ENCODE results near the gene INTS7. TPM values are rescaled to one million over a fixed set of nuclear protein-coding genes. Genes with fewer than 3 reads are reported as not detected.

INTS7 gene
- total and polyA plus RNA-seq, 9 of the 15 experiments (the other 6 are each of a cell fraction or from before 2014, with no cell fraction given): 27.3 to 68.4 (median 40.4) TPM

DNA sequence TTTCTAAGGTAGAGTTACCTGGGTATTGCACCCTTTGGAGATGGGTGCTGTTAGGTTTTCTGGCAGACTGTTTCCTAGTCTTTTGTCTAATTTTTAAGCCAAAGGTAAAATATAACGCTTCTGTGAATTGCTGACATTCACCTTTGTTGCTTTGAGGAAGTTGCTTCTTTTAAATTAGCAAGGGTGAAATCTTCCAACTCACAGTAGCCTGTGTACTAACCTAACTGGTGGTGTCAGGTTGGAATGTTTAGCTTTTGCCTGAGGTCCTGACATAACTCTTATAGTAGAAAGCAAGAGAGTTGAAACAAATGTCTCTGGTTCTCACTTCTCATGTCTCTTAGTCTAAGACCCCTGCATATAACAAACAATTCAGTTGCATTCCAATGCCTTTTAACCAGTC, 143.6 kb downstream of the INTS7 start (continued):
- TF ChIP-seq EWSR1 (IDR thresholded peaks at IDR 0.05; ENCODE audit: borderline replicate concordance, low read depth, partially characterized antibody): no peak
- no peak for TF ChIP-seq NBN (IDR thresholded peaks at IDR 0.05; ENCODE audit: low read depth)

Small RNA genes lying within 50 kb of the gene (microRNA-seq; reads per million reads assigned to microRNA genes)
- gene MIR3122 (ENCODE audit: borderline microRNAs expressed): not detected

Small RNA genes lying within 50 kb of the gene (small RNA-seq; reads per million reads assigned to genes)
- gene MIR3122: not detected
- not detected for gene RF00568

Other genes starting within 250 kb of the INTS7 start
- 16.8 and 31.1 TPM in 2 replicates for gene LPGAT1, start 204.8 kb downstream of the INTS7 start, total RNA-seq (2014; rRNA removed)
- 25.7 and 29.2 TPM in 2 replicates for gene LPGAT1, start 204.8 kb downstream of the INTS7 start, total RNA-seq (2014; rRNA removed; fragmentation: Illumina TruSeq; extraction: Trizol)
- 16.2 and 17.5 TPM in 2 replicates for gene LPGAT1, start 204.8 kb downstream of the INTS7 start, total RNA-seq (2015; rRNA removed; fragmentation: Illumina TruSeq; extraction: Trizol)
- gene LPGAT1, start 204.8 kb downstream of the INTS7 start, total RNA-seq (2021): 30.5 and 31.4 TPM in 2 replicates
- 10.8 and 13.0 TPM in 2 replicates for gene LPGAT1, start 204.8 kb downstream of the INTS7 start, polyA plus RNA-seq (2011; rRNA removed)
- 12.8 and 13.9 TPM in 2 replicates for gene LPGAT1, start 204.8 kb downstream of the INTS7 start, polyA plus RNA-seq (2014; fragmentation: Illumina TruSeq; extraction: Trizol)
- gene LPGAT1, start 204.8 kb downstream of the INTS7 start, polyA plus RNA-seq (2014; fragmentation: Nextera tagmentation; extraction: Ambion mirVana): 1 to 10 TPM; 5.7 to 6.7 TPM
- gene LPGAT1, start 204.8 kb downstream of the INTS7 start, polyA plus RNA-seq (2014; rRNA removed): 10.3 and 16.3 TPM in 2 replicates
- 49.1 and 57.4 TPM in 2 replicates for gene DTL, start 191 bp upstream of the INTS7 start, total RNA-seq (2014; rRNA removed)
- 63.2 and 71.8 TPM in 2 replicates for gene DTL, start 191 bp upstream of the INTS7 start, total RNA-seq (2014; rRNA removed; fragmentation: Illumina TruSeq; extraction: Trizol)
- gene DTL, start 191 bp upstream of the INTS7 start, total RNA-seq (2015; rRNA removed; fragmentation: Illumina TruSeq; extraction: Trizol): 49.2 and 57.7 TPM in 2 replicates
- gene DTL, start 191 bp upstream of the INTS7 start, total RNA-seq (2021): 64.3 and 74.4 TPM in 2 replicates
- 66.2 and 86.2 TPM in 2 replicates for gene DTL, start 191 bp upstream of the INTS7 start, polyA plus RNA-seq (2011; rRNA removed)
- gene DTL, start 191 bp upstream of the INTS7 start, polyA plus RNA-seq (2014; fragmentation: Illumina TruSeq; extraction: Trizol): 70.5 and 81.0 TPM in 2 replicates
- gene DTL, start 191 bp upstream of the INTS7 start, polyA plus RNA-seq (2014; fragmentation: Nextera tagmentation; extraction: Ambion mirVana): 10 to 100 TPM; 38.3 to 66.7 TPM
- gene DTL, start 191 bp upstream of the INTS7 start, polyA plus RNA-seq (2014; rRNA removed): 42.9 and 48.6 TPM in 2 replicates
- gene PPP2R5A, start 249.9 kb upstream of the INTS7 start, total RNA-seq (2014; rRNA removed): 57.2 and 59.8 TPM in 2 replicates
- gene PPP2R5A, start 249.9 kb upstream of the INTS7 start, total RNA-seq (2014; rRNA removed; fragmentation: Illumina TruSeq; extraction: Trizol): 64.3 and 73.5 TPM in 2 replicates
- 66.1 and 69.6 TPM in 2 replicates for gene PPP2R5A, start 249.9 kb upstream of the INTS7 start, total RNA-seq (2015; rRNA removed; fragmentation: Illumina TruSeq; extraction: Trizol)
- gene PPP2R5A, start 249.9 kb upstream of the INTS7 start, total RNA-seq (2021): 70.9 and 71.1 TPM in 2 replicates
- gene PPP2R5A, start 249.9 kb upstream of the INTS7 start, polyA plus RNA-seq (2011; rRNA removed): 79.3 and 106 TPM in 2 replicates
- 62.9 and 71.3 TPM in 2 replicates for gene PPP2R5A, start 249.9 kb upstream of the INTS7 start, polyA plus RNA-seq (2014; fragmentation: Illumina TruSeq; extraction: Trizol)
- gene PPP2R5A, start 249.9 kb upstream of the INTS7 start, polyA plus RNA-seq (2014; fragmentation: Nextera tagmentation; extraction: Ambion mirVana): 10 to 100 TPM; 26.9 to 31.2 TPM
- 53.8 and 62.2 TPM in 2 replicates for gene PPP2R5A, start 249.9 kb upstream of the INTS7 start, polyA plus RNA-seq (2014; rRNA removed)

All from K562 (cell line).